H1 (cell line): ENCODE results near the gene PLXNB1. TPM values are rescaled to one million over a fixed set of nuclear protein-coding genes. Genes with fewer than 3 reads are reported as not detected.

Experiments
- BCL11A ChIP-seq, 2 experiments: IDR thresholded peaks; one replicate each; pipeline ENCODE4 v1.6.1; 2011; ENCODE audit warnings: low read depth in 2 of 2, low read length in 2 of 2, mild to moderate bottlenecking in 2 of 2
- CHD1 ChIP-seq: IDR thresholded peaks from 2 replicates; pipeline ENCODE4 v1.6.1; 2012; ENCODE audit warnings: low read depth, low read length, improper control_type of control experiment
- CHD7 ChIP-seq: fragments of 300-600 bp; sonication (generic); IDR thresholded peaks from 2 replicates; pipeline ENCODE4 v1.7.1; 2012; ENCODE audit warnings: low read length, moderate library complexity, mild to moderate bottlenecking, inconsistent platforms; ENCODE audit not compliant: insufficient replicate concordance
- CTBP2 ChIP-seq: IDR thresholded peaks from 2 replicates; pipeline ENCODE4 v1.7.0; 2011; ENCODE audit warnings: borderline replicate concordance, mild to moderate bottlenecking, moderate library complexity, mixed read lengths, low read length; ENCODE audit not compliant: insufficient read depth, insufficient read length
- TCF12 ChIP-seq: IDR thresholded peaks from 2 replicates; pipeline ENCODE4 v1.6.1; 2011; ENCODE audit warnings: low read depth, mild to moderate bottlenecking, low read length
- polyA plus RNA-seq, 7 experiments: library from polyadenylated mRNA; depleted of rRNA in 3 of 7; stranded (reverse) in 5 of 7; unstranded in 2 of 7; fragments of >200 nt in 5 of 7; fragments of 200-250 nt in 2 of 7; gene quantifications; 1 replicate in 5 of 7; 2 replicates in 1 of 7; 4 replicates in 1 of 7; pipeline versions ENCODE4 v1.2.1 to v1.2.3, GENCODE V29; 2011 to 2013; ENCODE audit warnings: missing spikeins in 2 of 7, mixed read lengths in 2 of 7
- total RNA-seq: library from RNA; stranded (reverse); fragmentation: NEBNext Ultra II Directional; extraction: Animal tissue kit (Norgen Biotek cat#: 25700); gene quantifications from 2 replicates; pipeline ENCODE4 v1.2.1, GENCODE V29; 2021

PLXNB1 gene
- total and polyA plus RNA-seq, 2 of the 8 experiments (the other 6 are each of a cell fraction or from before 2014, with no cell fraction given), result 109 to 114 TPM

- TF ChIP-seq CHD7 (no peak), CHD1 (no peak), CTBP2 (no peak), BCL11A (IDR thresholded peaks at IDR 0.05; ENCODE audit: low read depth in 2 of 2, low read length in 2 of 2) (no peak), TCF12 (no peak)
Observed at GRCh38 chr3:48419149-48419548, 10.7 kb downstream of the PLXNB1 start (continued).
